Stimulated activated CD8-positive, alpha-beta memory T cell treated with anti-CD3 and anti-CD28 coated beads, Interleukin-4, amount 100 ng/mL, for 4 hours (primary cell): Measurements from ENCODE around the gene PSMC1.

Experiments
- DNase-seq, 2 donors: peaks; one replicate each; pipeline ENCODE4 v3.0.0-alpha.2; 2020; ENCODE audit warnings: low read depth in 2 of 2, low spot score in 1 of 2

Gene PSMC1

DNA sequence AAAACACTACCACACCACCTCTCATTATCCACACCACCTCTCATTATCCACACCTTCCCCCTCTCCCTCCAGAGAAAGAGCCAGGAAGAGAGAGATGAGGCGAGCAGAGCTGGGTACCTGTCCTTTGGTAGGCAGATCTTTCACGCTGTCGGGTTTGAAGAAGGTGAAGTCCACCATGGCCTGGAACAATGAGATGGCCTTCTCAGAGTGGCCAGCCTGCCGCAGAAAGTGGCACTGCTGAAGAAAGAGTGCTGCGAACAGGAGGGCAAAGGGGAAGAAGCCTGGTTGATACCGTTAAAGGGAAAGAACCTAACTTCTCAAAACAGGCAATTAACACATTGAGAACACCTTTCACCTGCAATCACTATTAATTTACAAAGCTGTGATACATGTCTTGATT, 44.8 kb downstream of the PSMC1 start:
- no peak for DNase-seq

- no peak for DNase-seq
These were observed 45.3 kb downstream of the PSMC1 start for GRCh38 chr14:90301668-90302090.

DNA sequence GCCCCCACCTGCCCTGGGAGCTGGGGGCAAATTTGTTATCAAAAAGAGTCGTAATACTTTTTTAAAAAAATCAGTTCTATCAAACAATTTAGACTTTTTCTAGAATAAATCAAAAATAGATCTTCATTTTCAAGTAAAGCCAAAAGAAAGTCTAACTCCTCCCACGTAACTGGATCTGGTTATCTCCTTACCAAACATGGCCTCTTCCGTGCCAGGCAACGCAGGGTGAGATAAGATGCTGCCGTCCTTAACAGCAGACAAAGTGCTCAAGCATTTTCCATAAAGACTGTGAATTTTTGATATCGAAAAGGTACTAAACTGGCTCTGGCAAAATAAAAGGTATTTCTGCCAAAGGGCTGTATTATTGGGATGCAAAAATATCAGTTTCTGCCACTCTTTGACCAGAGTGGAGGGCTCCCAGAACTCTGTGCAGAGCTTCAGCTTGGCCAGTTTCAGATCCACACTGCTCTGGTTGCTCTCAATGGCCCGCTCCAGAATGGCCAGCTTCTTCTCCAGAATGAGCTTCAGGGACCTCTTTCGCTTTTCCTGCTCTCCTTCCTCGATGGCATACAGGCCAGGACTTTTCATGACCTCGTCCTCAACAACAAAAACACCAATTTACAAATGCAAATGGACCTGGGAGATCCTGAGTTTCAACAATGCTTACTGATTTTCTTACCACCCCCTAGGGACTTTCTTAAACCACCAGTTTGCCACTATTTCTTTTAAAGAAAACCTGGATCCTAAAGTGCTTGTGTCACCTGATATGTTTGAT, 46.4 kb downstream of the PSMC1 start:
- DNase-seq, result no peak

- DNase-seq, result no peak
These were observed 47.1 kb downstream of the PSMC1 start for GRCh38 chr14:90303473-90303872.

- DNase-seq, result no peak
These were observed 48.1 kb downstream of the PSMC1 start for GRCh38 chr14:90304502-90304901.

GRCh38 chr14:90305176-90305601, 48.8 kb downstream of the PSMC1 start:
- DNase-seq, result no peak

- no peak for DNase-seq
These were observed 52.2 kb downstream of the PSMC1 start for GRCh38 chr14:90308561-90308960.

DNA sequence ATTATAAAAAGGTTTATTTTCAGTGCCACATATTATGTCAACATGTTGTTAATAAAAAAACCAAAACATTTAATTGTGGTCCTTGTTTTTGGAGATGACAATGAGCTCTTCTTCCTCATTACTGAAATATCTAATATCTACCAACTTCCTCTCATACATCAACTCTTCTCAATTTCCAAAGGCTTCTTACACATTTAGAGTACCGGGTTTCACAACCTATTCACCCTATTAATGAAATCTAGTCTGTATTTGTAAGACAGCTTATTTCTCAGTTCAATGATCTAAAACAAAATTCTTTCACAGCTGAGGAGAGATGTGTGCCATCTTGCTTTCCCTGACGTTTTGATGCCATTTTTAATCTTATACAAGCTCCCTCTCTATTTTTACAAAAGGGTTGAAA, 60.9 kb downstream of the PSMC1 start:
- DNase-seq, result no peak

GRCh38 chr14:90318016-90318415, 61.7 kb downstream of the PSMC1 start:
- DNase-seq, result no peak

GRCh38 chr14:90319173-90319572, 62.8 kb downstream of the PSMC1 start:
- DNase-seq, result no peak

- DNase-seq, result no peak
These were observed 63.5 kb downstream of the PSMC1 start for GRCh38 chr14:90319634-90320541.

- no peak for DNase-seq
These were observed 65.5 kb downstream of the PSMC1 start for GRCh38 chr14:90321891-90322290.
